Smooth muscle cell (in vitro differentiated cells): ENCODE results near the gene SPRY4. TPM values are rescaled to one million over a fixed set of nuclear protein-coding genes. Genes with fewer than 3 reads are reported as not detected.

ENCODE experiments used
- DNase-seq: peaks from one replicate; lab custom pipeline; 2025; ENCODE audit not compliant: unreplicated experiment; lab: John Stamatoyannopoulos, UW
- H2AFZ ChIP-seq: fragments of 200-600 bp; sonication (generic); 2 replicates; pipeline ENCODE4 v1.6.0; 2016; ENCODE audit warnings: antibody characterized with exemption, low read depth, mild to moderate bottlenecking
- H3F3A ChIP-seq: fragments of 200-600 bp; sonication (generic); 2 replicates; pipeline ENCODE4 v1.6.0; 2017; ENCODE audit warnings: antibody characterized with exemption, low read depth
- H3K27ac ChIP-seq: fragments of 200-600 bp; sonication (generic); 2 replicates; pipeline ENCODE4 v1.5.1; 2016; ENCODE audit warnings: low read depth, mild to moderate bottlenecking
- H3K27me3 ChIP-seq: fragments of 200-600 bp; sonication (generic); 2 replicates; pipeline ENCODE4 v1.6.1; 2016; ENCODE audit warnings: low read depth, mild to moderate bottlenecking
- H3K36me3 ChIP-seq: fragments of 200-600 bp; sonication (generic); 2 replicates; pipeline ENCODE4 v1.5.1; 2016; ENCODE audit warnings: low read depth
- H3K4me1 ChIP-seq: fragments of 200-600 bp; sonication (generic); 2 replicates; pipeline ENCODE4 v1.5.1; 2016; ENCODE audit warnings: low read depth
- H3K4me2 ChIP-seq: fragments of 200-600 bp; sonication (generic); 2 replicates; pipeline ENCODE4 v1.6.0; 2016; ENCODE audit warnings: mild to moderate bottlenecking
- H3K4me3 ChIP-seq: fragments of 200-600 bp; sonication (generic); 2 replicates; pipeline ENCODE4 v1.5.1; 2016; ENCODE audit warnings: mild to moderate bottlenecking
- H3K79me2 ChIP-seq: fragments of 200-600 bp; sonication (generic); 2 replicates; pipeline ENCODE4 v1.6.0; 2016; ENCODE audit warnings: low read depth, mild to moderate bottlenecking
- H3K9ac ChIP-seq: fragments of 200-600 bp; sonication (generic); 2 replicates; pipeline ENCODE4 v1.6.0; 2016; ENCODE audit warnings: low read depth
- H3K9me3 ChIP-seq: fragments of 200-600 bp; sonication (generic); replicated peaks from 2 replicates; pipeline ENCODE4 v1.5.1; 2016; ENCODE audit warnings: low read depth
- H4K20me1 ChIP-seq: fragments of 200-600 bp; sonication (generic); 2 replicates; pipeline ENCODE4 v1.6.0; 2016; ENCODE audit warnings: low read depth
- WGBS: methylation state at CpG from one replicate; pipeline ENCODE4 v1.1.7; 2016; ENCODE audit warnings: low lambda C conversion rate; 5-methylcytosine and 5-hydroxymethylcytosine counted together
- polyA plus RNA-seq: library from polyadenylated mRNA; unstranded; fragments of >200 nt; fragmentation: Nextera tagmentation; extraction: Ambion mirVana; gene quantifications from 2 replicates; pipeline ENCODE4 v1.2.1, GENCODE V29; 2016
- total RNA-seq: library from RNA; depleted of rRNA; stranded (reverse); fragments of >200 nt; gene quantifications from 2 replicates; pipeline ENCODE4 v1.2.3, GENCODE V29; 2014
- TF ChIP-seq, protein P1 (sequence below): fragments of 200-600 bp; sonication (generic); IDR thresholded peaks from 2 replicates; pipeline ENCODE4 v1.5.1; 2017; ENCODE audit warnings: borderline replicate concordance, mild to moderate bottlenecking, antibody characterized with exemption; ENCODE audit not compliant: insufficient read depth, poor library complexity, severe bottlenecking

SPRY4 gene
- total and polyA plus RNA-seq, 2 experiments from 2014 or later: 49.3 to 74.2 TPM

GRCh38 chr5:142313682-142314081 lies 11.1 kb downstream of the SPRY4 start:
- H3K79me2 ChIP-seq: peaks cover 100% of the 10 kb centered on the region
- H3K4me3 ChIP-seq: no peak overlapping the region
- H3K4me2 ChIP-seq: no peak overlapping the region
- H4K20me1 ChIP-seq: peaks cover 100% of the 10 kb centered on the region
- H3K9ac ChIP-seq: no peak overlapping the region
- H3K27ac ChIP-seq: peak overlapping the region; percentile 19
- TF ChIP-seq, protein P1, sequence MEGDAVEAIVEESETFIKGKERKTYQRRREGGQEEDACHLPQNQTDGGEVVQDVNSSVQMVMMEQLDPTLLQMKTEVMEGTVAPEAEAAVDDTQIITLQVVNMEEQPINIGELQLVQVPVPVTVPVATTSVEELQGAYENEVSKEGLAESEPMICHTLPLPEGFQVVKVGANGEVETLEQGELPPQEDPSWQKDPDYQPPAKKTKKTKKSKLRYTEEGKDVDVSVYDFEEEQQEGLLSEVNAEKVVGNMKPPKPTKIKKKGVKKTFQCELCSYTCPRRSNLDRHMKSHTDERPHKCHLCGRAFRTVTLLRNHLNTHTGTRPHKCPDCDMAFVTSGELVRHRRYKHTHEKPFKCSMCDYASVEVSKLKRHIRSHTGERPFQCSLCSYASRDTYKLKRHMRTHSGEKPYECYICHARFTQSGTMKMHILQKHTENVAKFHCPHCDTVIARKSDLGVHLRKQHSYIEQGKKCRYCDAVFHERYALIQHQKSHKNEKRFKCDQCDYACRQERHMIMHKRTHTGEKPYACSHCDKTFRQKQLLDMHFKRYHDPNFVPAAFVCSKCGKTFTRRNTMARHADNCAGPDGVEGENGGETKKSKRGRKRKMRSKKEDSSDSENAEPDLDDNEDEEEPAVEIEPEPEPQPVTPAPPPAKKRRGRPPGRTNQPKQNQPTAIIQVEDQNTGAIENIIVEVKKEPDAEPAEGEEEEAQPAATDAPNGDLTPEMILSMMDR: no peak
- H3K36me3 ChIP-seq: no peaks in the 10 kb centered on the region
- no peaks in the 10 kb centered on the region for H3K27me3 ChIP-seq
- DNase-seq: no peak
- peaks cover 10% of the 10 kb centered on the region for H3K4me1 ChIP-seq
- no peaks in the 10 kb centered on the region for H3K9me3 ChIP-seq
- H2AFZ ChIP-seq: no peak overlapping the region
- WGBS: 74% methylated on average over 3 of the region's 4 CpGs
- peaks cover 49% of the 10 kb centered on the region for H3F3A ChIP-seq

- peaks cover 100% of the 10 kb centered on the region for H4K20me1 ChIP-seq
- H3K36me3 ChIP-seq: no peaks in the 10 kb centered on the region
- H3K4me1 ChIP-seq: peaks cover 8% of the 10 kb centered on the region
- H3K27me3 ChIP-seq: no peaks in the 10 kb centered on the region
- H3K9ac ChIP-seq: no peak overlapping the region
- no peak overlapping the region for H3K4me3 ChIP-seq
- H2AFZ ChIP-seq: no peak overlapping the region
- H3K79me2 ChIP-seq: peaks cover 100% of the 10 kb centered on the region
- no peaks in the 10 kb centered on the region for H3K9me3 ChIP-seq
- no peak overlapping the region for H3K4me2 ChIP-seq
- peak overlapping the region; percentile 19 for H3K27ac ChIP-seq
- no peak for DNase-seq
- peaks cover 52% of the 10 kb centered on the region for H3F3A ChIP-seq
- TF ChIP-seq, protein P1: no peak
- WGBS: 86% methylated on average over 10 of the region's 10 CpGs
These were observed 11.5 kb downstream of the SPRY4 start for GRCh38 chr5:142313275-142313674.

- peaks cover 98% of the 10 kb centered on the region for H3K79me2 ChIP-seq
- H2AFZ ChIP-seq: no peak overlapping the region
- H3K4me2 ChIP-seq: no peak overlapping the region
- no peak overlapping the region for H3K9ac ChIP-seq
- TF ChIP-seq, protein P1: no peak
- DNase-seq: no peak
- no peaks in the 10 kb centered on the region for H3K27me3 ChIP-seq
- peaks cover 8% of the 10 kb centered on the region for H3K4me1 ChIP-seq
- H3K4me3 ChIP-seq: no peak overlapping the region
- peaks cover 45% of the 10 kb centered on the region for H3F3A ChIP-seq
- H3K27ac ChIP-seq: peak overlapping the region; percentile 19
- WGBS: 92% methylated on average over 5 of the region's 5 CpGs
- no peaks in the 10 kb centered on the region for H3K36me3 ChIP-seq
- no peaks in the 10 kb centered on the region for H3K9me3 ChIP-seq
- peaks cover 100% of the 10 kb centered on the region for H4K20me1 ChIP-seq
These were observed 12.4 kb downstream of the SPRY4 start for GRCh38 chr5:142312399-142312798.

GRCh38 chr5:142311725-142312124 lies 13.1 kb downstream of the SPRY4 start:
- TF ChIP-seq, protein P1: no peak
- H3K4me3 ChIP-seq: no peak overlapping the region

More at GRCh38 chr5:142311725-142312124, 13.1 kb downstream of the SPRY4 start:
- H3K9ac ChIP-seq: no peak overlapping the region
- peaks cover 8% of the 10 kb centered on the region for H3K4me1 ChIP-seq
- no peak overlapping the region for H3K4me2 ChIP-seq
- 89% methylated on average over 7 of the region's 7 CpGs for whole genome bisulfite sequencing
- H3K9me3 ChIP-seq: no peaks in the 10 kb centered on the region
- H3K79me2 ChIP-seq: peaks cover 91% of the 10 kb centered on the region
- no peaks in the 10 kb centered on the region for H3K36me3 ChIP-seq
- no peak overlapping the region for H2AFZ ChIP-seq
- peaks cover 45% of the 10 kb centered on the region for H3F3A ChIP-seq
- DNase-seq: no peak
- no peak overlapping the region for H3K27ac ChIP-seq
- H3K27me3 ChIP-seq: no peaks in the 10 kb centered on the region
- H4K20me1 ChIP-seq: peaks cover 100% of the 10 kb centered on the region
